ENCODE measurements around the gene RIMBP2.

RIMBP2 gene

DNA sequence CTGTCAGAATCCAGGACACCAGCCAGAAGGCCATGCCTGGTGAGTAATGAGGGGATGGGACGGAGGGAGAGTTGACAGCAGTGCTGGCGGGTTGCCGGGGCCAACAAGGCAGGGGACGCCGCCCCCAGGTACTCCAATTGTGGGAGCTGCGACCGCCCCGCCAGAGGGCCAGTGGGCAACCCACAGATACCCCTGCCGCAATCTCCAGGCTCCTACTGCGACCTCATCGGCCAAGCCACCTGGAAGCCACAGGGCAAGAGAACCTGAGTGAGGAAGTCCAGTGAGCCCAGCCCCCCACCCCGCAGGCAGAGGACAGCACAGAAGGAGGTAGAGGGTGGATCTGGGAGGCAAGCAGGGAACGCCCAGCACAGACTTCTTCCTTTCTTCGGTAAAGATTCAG, 103.0 kb downstream of the RIMBP2 start:
- TF ChIP-seq, protein P1, sequence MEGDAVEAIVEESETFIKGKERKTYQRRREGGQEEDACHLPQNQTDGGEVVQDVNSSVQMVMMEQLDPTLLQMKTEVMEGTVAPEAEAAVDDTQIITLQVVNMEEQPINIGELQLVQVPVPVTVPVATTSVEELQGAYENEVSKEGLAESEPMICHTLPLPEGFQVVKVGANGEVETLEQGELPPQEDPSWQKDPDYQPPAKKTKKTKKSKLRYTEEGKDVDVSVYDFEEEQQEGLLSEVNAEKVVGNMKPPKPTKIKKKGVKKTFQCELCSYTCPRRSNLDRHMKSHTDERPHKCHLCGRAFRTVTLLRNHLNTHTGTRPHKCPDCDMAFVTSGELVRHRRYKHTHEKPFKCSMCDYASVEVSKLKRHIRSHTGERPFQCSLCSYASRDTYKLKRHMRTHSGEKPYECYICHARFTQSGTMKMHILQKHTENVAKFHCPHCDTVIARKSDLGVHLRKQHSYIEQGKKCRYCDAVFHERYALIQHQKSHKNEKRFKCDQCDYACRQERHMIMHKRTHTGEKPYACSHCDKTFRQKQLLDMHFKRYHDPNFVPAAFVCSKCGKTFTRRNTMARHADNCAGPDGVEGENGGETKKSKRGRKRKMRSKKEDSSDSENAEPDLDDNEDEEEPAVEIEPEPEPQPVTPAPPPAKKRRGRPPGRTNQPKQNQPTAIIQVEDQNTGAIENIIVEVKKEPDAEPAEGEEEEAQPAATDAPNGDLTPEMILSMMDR (conservative IDR thresholded peaks at IDR 0.05), result no peak
- H3K27ac ChIP-seq, result no peak overlapping the region

DNA sequence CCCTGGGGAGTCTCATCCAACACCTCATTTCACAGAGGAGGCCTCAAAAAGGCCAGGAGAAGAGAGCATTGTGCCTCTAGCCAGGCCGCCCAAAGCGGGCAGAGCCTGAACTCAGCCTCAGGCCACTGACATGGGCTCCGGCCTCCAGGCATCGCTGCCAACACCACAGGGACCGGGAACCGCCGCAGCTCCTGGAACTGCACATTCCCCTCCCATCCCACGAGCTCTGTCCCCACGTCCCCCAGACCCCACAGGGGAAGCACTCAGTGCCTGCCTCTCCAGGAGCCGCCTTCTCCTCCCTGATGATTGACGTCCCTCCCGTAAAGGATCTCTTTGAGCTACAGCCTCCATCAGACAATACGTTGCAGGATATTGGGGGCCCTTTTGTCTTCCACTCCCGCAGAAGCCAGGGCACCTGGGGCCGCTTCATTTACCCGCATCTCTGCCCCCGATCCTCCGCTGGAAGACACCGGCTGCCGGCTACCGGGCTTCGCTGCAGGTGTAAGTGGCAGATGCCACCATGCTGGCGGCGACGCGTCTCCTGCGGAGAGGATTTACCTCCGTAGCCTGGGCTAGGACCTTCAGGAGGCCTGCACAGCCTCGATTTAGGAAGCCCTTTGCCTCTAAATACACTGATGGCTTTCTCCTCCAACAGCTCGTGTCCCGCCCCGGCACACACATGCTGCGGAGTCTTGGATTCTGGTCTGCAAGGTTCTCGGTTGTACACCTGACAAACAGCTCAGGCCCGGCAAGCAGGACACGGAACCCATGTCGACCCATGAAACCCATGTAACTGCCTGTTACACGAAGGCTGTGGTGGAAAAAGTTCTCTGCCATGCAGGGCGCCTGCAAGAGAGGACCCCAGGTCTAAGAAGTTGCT, 104.8 kb downstream of the RIMBP2 start:
- TF ChIP-seq, protein P1 (conservative IDR thresholded peaks at IDR 0.05), result no peak
- H3K27ac ChIP-seq, result no peak overlapping the region

DNA sequence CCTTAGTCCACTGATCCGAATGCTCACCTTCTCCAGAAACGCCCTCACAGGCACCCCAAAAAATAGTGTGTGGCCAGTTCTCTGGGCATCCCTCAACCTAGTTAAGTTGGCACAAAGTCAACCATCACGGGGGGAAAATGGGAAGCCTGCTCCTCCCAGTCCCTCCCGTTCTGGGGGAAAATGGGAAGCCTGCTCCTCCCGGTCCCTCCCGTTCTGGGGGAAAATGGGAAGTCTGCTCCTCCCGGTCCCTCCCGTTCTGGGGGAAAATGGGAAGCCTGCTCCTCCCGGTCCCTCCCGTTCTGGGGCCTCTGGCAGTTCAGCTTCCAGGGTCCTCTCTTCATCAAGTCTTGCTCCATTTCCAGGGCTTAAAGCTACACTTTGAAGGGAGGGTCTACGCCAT, 106.1 kb downstream of the RIMBP2 start:
- TF ChIP-seq, protein P1 (conservative IDR thresholded peaks at IDR 0.05), result no peak
- no peak overlapping the region for H3K27ac ChIP-seq

DNA sequence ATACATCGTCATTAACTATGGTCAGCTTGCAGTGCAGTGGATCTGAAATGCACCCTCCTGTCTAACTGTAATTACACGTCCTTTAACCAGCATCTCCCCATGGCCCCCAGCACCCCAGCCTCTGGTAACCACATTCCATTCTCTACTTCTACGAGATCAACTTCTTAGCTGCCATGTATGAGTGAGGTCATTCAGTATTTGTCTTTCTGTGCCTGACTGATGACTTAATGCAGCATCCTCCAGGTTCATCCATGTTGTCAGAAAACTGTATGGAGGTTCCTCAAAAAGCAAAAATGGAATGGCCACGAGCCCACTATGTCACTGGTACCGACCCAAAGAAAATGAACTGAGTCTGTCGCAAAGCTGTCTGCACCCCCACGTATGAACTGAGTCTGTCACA, 107.3 kb downstream of the RIMBP2 start:
- TF ChIP-seq, protein P1 (conservative IDR thresholded peaks at IDR 0.05), result no peak

DNA sequence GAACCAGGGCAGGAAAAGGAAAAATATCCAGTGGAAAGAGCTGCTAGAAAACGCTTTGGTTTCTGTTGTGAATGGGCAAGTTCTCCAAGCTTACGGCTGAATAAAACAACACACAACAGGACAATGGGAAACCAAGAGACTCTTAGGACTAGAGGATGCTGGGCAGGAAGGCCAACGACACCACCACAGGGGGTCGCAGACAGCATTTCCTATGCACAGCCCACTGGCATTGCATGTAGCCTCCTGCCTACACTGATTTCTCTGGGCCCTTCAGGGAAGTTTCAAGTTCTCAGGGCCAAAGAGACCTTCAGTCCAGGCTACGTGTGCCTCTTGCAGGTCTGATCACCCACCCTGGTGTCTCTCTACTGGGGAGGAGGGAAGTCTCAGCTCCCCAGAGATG, 108.0 kb downstream of the RIMBP2 start:
- TF ChIP-seq, protein P1 (conservative IDR thresholded peaks at IDR 0.05), result no peak
- no peak overlapping the region for H3K27ac ChIP-seq

More for the DNA sequence above, 107.3 kb downstream of the RIMBP2 start:
- H3K27ac ChIP-seq, result no peak overlapping the region

DNA sequence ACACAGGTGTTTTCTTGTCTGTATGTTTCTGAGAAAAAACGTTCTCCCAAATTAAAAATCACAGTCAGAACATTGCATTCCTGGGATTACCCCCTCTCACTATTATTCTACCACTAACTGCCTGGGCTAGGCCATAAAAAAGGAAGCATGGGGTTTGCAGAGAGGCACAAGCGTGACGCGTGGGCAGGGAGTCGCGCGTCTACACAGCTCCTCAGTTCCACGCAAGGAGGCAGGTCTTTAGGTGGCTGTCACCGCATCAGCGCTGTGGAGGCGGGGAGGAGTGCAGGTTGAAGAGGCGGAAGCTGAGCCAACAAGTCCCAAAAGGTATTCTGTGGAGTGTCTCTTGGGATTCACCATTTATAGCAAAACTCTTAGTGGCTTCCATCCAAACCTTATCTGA, 109.9 kb downstream of the RIMBP2 start:
- TF ChIP-seq, protein P1 (conservative IDR thresholded peaks at IDR 0.05), result no peak
- peak overlapping the region; percentile 14; the same call in 1 of the 2 replicates for H3K27ac ChIP-seq

DNA sequence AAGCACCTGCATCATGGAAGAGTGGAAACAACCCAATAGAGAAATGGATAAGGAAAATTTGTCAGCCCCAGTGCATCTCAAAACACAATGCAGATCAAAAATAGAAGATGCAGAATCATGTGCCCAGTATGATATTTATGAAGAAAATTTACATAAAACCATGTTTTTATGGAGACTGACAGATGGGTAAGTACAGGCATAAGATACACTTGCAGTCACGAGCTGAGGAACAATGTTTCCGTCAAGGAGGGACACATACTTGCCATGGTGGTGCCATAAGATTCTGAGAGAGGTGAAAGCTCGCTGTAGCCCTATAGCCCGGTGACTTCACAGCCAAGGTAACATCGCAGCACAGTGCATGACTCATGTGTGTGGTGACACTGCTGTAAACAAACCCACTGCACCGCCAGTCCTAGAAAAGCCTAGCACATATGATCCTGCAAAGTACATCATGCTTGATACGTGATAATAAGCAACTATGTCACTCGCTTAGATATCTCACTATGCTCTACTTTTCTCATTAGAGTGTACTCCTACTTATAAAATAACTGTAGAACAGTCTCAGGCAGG, 112.6 kb downstream of the RIMBP2 start:
- H3K27ac ChIP-seq, result no peak overlapping the region
- TF ChIP-seq, protein P1 (conservative IDR thresholded peaks at IDR 0.05), result no peak

Data from VCaP (cell line).